K562 (cell line): ENCODE data around the gene ATP5PF. TPM values are rescaled to one million over a fixed set of nuclear protein-coding genes. Genes with fewer than 3 reads are reported as not detected.

Experiments used
- HMGXB4 ChIP-seq: sonication (generic); formaldehyde crosslinking; IDR thresholded peaks from 2 replicates; pipeline ENCODE4 v1.8.1; 2023; ENCODE audit warnings: mild to moderate bottlenecking, missing genetic modification reagents
- ILF3 ChIP-seq: fragments of 450-650 bp; IDR thresholded peaks from 2 replicates; pipeline ENCODE4 v1.6.1; 2018; ENCODE audit warnings: antibody characterized with exemption, mild to moderate bottlenecking, moderate library complexity, borderline replicate concordance
- NR2F6 ChIP-seq: fragments of 450-650 bp; formaldehyde crosslinking; IDR thresholded peaks from 2 replicates; pipeline ENCODE4 v1.4.0; 2020; ENCODE audit warnings: mild to moderate bottlenecking
- PTBP1 ChIP-seq: fragments of 200-400 bp; formaldehyde crosslinking; IDR thresholded peaks from 2 replicates; pipeline ENCODE4 v1.6.1; 2017; ENCODE audit warnings: low read depth, low read length
- PTTG1 ChIP-seq: fragments of 450-650 bp; IDR thresholded peaks from 2 replicates; pipeline ENCODE4 v1.6.1; 2016; ENCODE audit warnings: low read depth, mild to moderate bottlenecking, missing genetic modification characterization, missing compliant biosample characterization
- XRCC5 ChIP-seq: fragments of 200-400 bp; formaldehyde crosslinking; IDR thresholded peaks from 2 replicates; pipeline ENCODE4 v1.6.1; 2017; ENCODE audit warnings: low read depth, mild to moderate bottlenecking, low read length
- ZBTB49 ChIP-seq: sonication (generic); formaldehyde crosslinking; IDR thresholded peaks from 2 replicates; pipeline ENCODE4 v1.8.0; 2022; ENCODE audit warnings: missing genetic modification reagents, mild to moderate bottlenecking, borderline replicate concordance
- ZNF449 ChIP-seq: fragments of 250-450 bp; sonication (Bioruptor Pico); IDR thresholded peaks from 2 replicates; pipeline ENCODE4 v1.8.0; 2022; ENCODE audit warnings: moderate library complexity, mild to moderate bottlenecking, inconsistent platforms
- ZNF584 ChIP-seq: fragments of 200-800 bp; sonication (Bioruptor generic); IDR thresholded peaks from 2 replicates; pipeline ENCODE4 v1.6.1; 2016; ENCODE audit warnings: low read depth, mild to moderate bottlenecking, missing genetic modification characterization, missing compliant biosample characterization
- polyA plus RNA-seq, 8 experiments: library from polyadenylated mRNA; depleted of rRNA in 4 of 8; stranded (reverse) in 5 of 8; unstranded in 3 of 8; fragments of >200 nt; fragmentation: Nextera tagmentation in 2 of 8; fragmentation: Illumina TruSeq in 1 of 8; extraction: Ambion mirVana in 2 of 8; extraction: Trizol in 1 of 8; gene quantifications; 2 replicates each; pipeline versions ENCODE4 v1.2.1 to v1.2.3, GENCODE V29; 2011 to 2014; ENCODE audit warnings: inconsistent platforms in 1 of 8, missing spikeins in 1 of 8
- total RNA-seq, 7 experiments: library from RNA; depleted of rRNA in 6 of 7; stranded (reverse); fragments of >200 nt in 6 of 7; fragmentation: Illumina TruSeq in 2 of 7; extraction: Trizol in 2 of 7; gene quantifications; 2 replicates each; pipeline versions ENCODE4 v1.2.1 to v1.2.3, GENCODE V29; 2011 to 2021; ENCODE audit warnings: low replicate concordance in 1 of 7

Gene ATP5PF
- total and polyA plus RNA-seq, 9 of the 15 experiments (the other 6 are each of a cell fraction or from before 2014, with no cell fraction given): 242 to 2,488 (median 533) TPM

GRCh38 chr21:25701529-25701928 is 33.2 kb downstream of the ATP5PF start (continued):
- TF ChIP-seq HMGXB4 (CRISPR knock-in tag) (no peak), ZNF449 (CRISPR knock-in tag) (no peak), PTBP1 (no peak), NR2F6 (no peak), ZNF584 (CRISPR knock-in tag) (no peak), ZBTB49 (CRISPR knock-in tag) (no peak), ILF3 (no peak), XRCC5 (no peak), PTTG1 (tag) (no peak)
